Stimulated activated CD4-positive, alpha-beta T cell treated with anti-CD3 and anti-CD28 coated beads, Interleukin-15, amount 100 ng/mL, for 1 hour (primary cell): ENCODE data around the gene CD164L2.
"Not testable (repeated sequence)": the region's sequence is repeated elsewhere in the genome, so short reads cannot be mapped to it uniquely, and the experiment has no call there.

ENCODE experiments used
- DNase-seq, 2 donors: peaks; one replicate each; pipeline ENCODE4 v3.0.0-alpha.2; 2020; ENCODE audit warnings: low read depth in 1 of 2, low spot score in 1 of 2

CD164L2 gene

DNA sequence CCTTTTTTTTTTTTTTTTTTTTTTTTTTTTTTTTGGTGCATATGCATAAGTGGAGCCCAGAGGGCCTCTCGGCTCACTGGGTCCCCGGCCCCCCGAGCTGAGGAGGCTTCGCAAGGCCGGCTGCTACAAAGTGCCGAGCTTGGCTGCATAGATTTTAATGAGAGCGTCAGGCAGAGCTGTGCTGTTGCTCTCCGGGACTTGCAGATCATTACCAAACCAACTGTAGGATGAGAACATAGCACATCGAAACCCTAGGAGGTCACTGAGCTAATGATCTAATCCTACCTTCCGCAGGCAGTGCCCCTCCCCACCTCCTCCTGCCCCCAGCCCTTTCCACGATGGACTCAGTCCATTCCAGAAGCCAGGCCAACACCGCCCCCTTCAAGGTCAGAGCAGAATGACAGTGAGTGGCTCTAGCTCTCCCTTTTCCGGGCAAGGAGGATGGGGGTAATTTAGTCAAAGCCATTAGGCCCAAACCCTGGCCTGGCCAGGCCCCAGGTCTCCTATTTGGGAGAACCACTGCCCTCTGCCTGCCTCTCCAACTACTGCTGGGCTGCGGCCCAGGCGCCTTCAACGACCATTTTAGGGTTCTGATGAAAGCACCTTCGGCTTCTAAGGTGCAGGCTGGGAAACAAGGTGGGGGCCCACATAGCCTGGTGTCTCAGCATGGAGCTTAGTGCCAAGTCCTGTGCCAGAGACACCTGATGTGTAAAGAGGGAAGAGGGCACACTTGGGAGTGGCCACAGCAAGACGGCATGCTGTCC lies 22.6 kb upstream of the CD164L2 start:
- DNase-seq: not testable (repeated sequence)

DNA sequence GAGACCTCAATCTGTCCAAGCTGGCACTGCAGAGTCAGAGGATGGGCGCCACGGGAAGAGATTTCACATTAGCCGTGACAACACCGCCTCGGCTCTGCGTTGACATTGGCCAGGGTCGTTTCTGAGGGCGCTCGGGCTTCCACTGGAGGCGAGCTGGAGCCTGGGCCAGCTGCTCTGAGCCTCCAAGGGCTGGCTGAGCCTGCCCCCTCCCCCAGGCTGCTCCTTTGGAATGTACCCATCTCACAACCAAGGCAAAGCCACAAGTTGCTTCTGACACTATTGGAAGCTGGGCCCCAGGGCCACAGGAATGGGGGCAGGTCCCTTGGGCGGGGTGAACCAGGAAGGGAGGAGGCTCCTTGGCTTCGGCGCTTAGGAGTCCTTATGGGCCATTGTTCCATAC lies 21.9 kb upstream of the CD164L2 start:
- DNase-seq: no peak

DNA sequence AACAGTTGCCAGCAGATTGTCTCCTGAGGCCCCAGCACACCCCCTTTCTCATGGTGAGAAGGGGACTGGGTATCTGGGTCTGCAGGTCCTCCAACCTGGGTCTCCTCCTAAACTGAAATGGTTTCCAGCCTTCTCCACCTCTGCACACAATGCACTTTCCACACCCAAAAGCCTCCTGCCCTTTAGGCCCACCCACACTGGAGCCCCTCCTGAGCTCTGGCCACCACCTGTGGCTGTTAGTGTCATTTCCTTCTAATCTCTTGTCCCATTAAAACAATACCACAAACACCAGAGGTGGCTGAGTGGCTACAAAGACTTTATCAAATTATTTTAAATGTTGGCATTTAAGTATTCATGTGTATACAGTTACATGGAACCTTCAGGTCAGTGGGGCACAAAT lies 20.8 kb upstream of the CD164L2 start:
- no peak for DNase-seq

DNA sequence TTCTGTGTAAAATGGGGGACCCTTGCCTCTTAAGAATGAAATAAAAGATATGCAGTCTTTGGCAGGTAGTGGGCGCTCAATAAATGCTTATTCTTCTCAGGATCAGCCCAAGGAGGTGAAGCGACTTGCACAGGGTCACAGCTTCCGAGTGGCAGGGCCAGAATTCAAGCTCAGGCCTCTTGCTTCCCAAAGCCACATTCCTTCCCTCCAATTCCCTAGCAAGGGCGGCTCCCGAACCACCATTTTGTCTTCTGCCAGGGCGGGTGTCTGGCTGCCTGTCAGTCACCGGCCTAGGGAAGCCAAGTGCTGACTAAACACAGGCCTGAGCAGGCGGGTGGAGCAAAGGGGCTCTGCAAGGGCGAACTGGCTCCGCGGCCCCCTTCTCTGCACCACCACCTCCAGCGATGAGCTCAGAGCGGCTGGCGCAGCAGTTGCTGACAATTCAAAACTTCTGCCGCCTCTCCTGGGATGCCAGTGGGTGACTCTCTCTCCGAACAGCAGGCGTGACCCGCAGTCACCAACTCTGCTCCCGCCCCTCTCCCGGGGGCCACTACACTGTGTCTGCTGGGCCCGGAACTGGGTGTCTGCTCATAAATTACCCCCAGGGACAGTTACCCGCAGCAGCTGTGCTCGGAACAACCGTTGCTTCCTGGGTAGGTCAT lies 20.1 kb upstream of the CD164L2 start:
- no peak for DNase-seq

GRCh38 chr1:27402349-27402754 lies 19.2 kb upstream of the CD164L2 start:
- DNase-seq: no peak

GRCh38 chr1:27400963-27401341 lies 17.8 kb upstream of the CD164L2 start:
- no peak for DNase-seq

DNA sequence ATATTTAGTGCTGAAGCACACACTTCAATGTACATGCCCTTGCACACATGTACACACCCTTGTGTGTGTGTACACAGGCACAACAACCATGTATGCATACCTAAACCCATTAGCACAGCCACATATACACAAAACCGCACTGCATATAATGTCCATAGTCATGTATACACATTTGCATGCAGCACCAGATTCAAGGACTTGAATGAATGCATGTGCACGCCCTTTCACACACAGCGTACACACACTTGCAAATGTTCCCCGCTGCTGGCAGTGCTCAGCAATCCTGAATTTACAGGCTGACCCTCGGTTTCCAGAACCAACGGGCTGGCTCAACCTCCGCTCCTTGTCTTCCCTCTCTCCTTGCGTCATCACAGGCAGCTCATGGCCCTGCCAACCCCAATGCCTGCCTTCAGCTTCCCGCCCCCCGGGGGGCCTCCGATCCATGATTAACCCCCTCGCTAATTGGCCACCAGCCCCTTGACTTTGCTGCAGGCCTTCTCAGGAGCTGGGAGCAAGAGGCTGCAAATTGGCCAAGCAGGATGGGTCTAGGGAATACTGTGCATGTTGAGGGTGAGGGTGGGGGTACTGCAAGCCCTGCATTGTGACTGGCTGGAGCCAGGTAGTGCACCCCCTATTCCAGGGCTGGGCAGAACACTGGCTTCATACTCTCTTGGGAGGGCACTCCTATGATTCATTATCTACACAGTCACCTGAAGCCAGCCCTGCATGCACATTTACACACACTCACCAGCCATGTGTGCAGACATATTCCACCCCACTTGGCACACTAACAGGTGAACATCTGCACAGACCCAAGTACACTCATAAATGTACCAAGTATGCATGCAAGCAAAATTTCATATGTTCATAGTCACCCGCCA lies 17.2 kb upstream of the CD164L2 start:
- DNase-seq: no peak

DNA sequence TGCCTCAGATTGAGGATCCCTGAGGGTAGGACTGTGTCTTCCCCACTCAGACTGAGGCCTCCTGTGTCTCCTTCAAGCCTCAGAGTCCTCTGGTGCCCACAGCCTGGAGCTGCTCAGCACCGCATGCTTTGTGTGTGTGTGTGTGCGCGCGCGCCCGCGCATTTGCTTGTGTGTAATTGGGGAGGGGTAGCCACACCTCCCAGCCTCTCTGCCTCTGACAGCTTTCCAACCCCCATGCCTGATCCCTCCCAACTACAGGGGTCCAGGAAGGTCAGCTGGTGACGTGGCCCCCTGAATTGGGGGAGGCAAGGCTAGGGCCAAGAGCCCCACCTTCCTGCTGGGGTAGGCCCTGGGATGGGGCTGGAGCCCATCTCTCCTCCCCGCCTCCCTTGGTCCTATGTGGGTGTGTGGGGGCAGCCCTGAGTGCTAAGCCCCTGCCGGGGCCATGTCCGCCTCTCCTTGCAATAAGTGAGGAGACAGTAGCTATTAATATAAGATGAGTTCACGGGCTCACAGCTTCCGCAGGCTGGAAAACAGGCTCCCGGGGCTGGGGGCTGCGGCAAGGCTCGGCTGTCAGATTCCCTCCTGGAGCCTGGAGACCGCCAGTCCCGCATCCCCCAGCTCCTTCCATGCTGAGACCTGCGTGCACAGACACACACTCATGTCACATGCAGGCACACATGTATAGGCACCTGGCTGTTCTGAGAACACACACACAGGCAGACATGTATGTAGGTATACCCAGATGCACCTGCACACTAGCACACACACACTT lies 16.3 kb upstream of the CD164L2 start:
- DNase-seq: no peak

DNA sequence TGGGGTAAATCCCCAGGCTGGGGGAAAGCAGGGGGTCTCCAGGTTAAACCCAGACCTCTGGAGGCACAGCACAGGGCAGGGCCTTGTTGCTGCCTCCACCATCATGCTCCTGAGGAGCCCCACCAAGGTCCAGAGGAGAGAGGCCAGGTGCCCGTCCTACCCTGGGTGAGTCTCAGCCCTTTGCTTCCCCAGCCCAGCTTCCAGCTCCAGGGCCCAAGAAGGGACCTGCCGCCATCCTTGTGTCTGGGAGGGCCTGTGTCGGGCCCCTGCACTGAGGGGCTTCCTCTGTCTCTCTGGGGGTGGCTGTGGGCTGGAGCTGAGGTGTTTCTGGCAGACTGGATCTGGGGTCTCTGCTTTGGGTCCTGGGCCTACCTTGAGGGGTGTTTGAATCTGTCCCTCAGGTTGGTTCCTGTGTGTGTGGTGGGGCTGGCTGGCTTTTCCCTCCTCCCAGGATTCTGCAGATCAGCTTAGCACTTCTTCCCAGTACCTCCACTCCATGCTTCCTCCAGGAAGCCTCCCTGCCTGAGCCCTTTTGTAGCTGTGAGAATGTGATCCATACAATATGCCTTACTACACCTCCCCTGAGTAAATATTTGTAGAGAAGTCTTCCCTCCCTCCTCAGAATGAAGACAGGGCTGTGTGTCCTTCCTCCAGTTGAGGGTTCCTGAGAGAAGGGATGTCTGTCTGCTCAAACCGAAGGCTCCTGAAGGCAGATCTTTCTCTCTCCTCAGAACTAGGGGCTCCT lies 15.4 kb upstream of the CD164L2 start:
- no peak for DNase-seq

DNA sequence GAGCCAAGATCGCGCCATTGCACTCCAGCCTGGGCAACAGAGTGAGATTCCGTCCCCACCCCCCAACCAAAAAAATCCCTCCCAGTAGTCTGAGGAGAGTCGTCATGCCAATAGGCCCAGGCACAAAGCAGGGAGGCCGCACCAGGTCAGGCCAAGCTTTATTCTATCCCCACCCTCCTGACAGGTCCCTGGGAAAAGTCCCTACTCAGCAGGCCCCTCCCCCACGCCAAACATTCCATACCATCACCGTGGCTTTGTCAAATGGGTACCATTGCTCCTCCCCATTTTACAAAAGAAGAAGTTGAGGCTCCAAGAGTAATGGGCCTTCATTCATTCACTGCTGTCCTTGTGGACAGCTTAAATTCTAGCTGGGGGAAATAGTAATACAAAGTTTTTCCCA lies 14.6 kb upstream of the CD164L2 start:
- no peak for DNase-seq

DNA sequence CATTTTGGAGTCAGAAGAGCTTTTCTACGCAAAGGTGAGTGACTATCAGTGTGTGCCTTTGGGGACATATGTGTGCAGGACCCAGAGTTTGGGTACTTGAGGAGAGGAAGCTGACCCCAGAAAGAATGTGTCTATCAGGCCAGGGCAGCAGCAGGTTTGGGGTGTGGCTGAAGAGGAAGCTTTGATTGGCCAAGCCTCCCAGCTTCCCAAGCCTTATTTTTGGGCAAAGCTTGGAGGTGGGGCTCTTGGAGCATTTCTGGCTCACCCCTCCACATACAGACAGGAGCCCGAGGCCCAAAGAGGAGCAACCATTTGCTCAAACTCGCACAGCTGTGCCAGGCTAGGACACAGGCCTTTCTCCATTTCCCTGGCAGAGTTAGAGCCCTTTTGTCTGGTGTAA lies 14.0 kb upstream of the CD164L2 start:
- DNase-seq: no peak

GRCh38 chr1:27395441-27396195 lies 12.5 kb upstream of the CD164L2 start:
- peak; percentile 57 to 67 for DNase-seq

- DNase-seq: no peak
Measured at GRCh38 chr1:27394925-27395324, 11.8 kb upstream of the CD164L2 start.

GRCh38 chr1:27394282-27394658 lies 11.1 kb upstream of the CD164L2 start:
- no peak for DNase-seq

GRCh38 chr1:27393641-27394281 lies 10.6 kb upstream of the CD164L2 start:
- DNase-seq: no peak

GRCh38 chr1:27392778-27393635 lies 9.9 kb upstream of the CD164L2 start:
- no peak for DNase-seq

GRCh38 chr1:27392096-27392777 lies 9.1 kb upstream of the CD164L2 start, which contains the start of gene GPR3:
TSS of gene GPR3 (plus strand) at chr1:27392622. CDS start at chr1:27393799, 1,177 bp downstream.
- peak; percentile 86 to 94 for DNase-seq
